Dedifferentiated amniotic fluid mesenchymal stem cell (primary cell): ENCODE measurements around the gene ODAD3.
A peak's percentile ranks its signal among the peaks of the same experiment; 100 is the strongest.
"Not testable (repeated sequence)": the region's sequence is repeated elsewhere in the genome, so short reads cannot be mapped to it uniquely, and the experiment has no call there.

Experiments
- DNase-seq: peaks from one replicate; pipeline ENCODE4 v3.0.0-alpha.2; 2016; ENCODE audit errors: extremely low spot score

Gene ODAD3

GRCh38 chr19:11437955-11438354 lies 3.0 kb upstream of the ODAD3 start:
- no peak for DNase-seq

GRCh38 chr19:11435833-11436313 lies 952 bp upstream of the ODAD3 start:
- peak; percentile 15 for DNase-seq

- no peak for DNase-seq
Measured at GRCh38 chr19:11434703-11435056, 241 bp downstream of the ODAD3 start.

DNA sequence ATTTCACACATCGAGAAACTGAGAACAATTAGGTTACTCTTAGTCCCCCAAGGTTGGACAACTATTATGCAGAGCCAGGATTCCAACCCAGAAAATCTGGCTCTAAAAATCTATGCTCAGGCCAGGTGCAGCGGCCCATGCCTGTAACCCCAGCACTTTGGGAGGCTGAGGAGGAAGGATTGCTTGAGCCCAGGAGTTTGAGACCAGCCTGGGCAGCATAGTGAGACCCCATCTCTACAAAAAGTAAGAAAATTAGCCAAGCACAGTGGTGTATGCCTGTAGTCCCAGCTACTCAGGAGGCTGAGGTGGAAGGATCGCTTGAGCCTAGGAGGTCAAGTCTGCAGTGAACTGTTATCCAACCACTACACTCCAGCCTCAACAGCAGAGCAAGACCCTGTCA lies 1.4 kb downstream of the ODAD3 start:
- not testable (repeated sequence) for DNase-seq

- DNase-seq: no peak
Measured at GRCh38 chr19:11426656-11427055, 8.3 kb downstream of the ODAD3 start.

- no peak for DNase-seq
Measured at GRCh38 chr19:11425719-11426457, 9.0 kb downstream of the ODAD3 start.

DNA sequence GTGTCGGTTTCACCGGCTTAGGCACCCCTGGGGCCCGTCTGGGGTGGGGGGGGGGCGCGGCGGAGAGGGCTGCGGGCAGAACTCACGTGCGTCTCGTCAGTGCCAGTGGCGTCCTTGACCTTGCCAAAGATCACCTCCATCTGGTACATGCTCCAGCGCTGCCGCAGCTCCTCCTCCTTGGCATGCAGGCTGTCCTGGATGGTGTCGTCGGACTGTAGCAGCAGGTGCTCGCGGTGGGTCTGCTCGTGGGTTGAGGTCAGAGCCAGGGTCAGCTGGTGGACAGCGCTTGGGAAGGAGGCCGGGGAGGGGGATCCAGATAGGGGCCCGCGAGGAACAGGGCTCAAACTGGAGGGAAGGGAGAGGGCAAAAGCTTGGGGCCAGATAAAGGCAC lies 11.1 kb downstream of the ODAD3 start:
- DNase-seq: no peak

- DNase-seq: no peak
Measured at GRCh38 chr19:11423164-11423790, 11.6 kb downstream of the ODAD3 start.

GRCh38 chr19:11422163-11423065 lies 12.5 kb downstream of the ODAD3 start:
- DNase-seq: no peak

DNA sequence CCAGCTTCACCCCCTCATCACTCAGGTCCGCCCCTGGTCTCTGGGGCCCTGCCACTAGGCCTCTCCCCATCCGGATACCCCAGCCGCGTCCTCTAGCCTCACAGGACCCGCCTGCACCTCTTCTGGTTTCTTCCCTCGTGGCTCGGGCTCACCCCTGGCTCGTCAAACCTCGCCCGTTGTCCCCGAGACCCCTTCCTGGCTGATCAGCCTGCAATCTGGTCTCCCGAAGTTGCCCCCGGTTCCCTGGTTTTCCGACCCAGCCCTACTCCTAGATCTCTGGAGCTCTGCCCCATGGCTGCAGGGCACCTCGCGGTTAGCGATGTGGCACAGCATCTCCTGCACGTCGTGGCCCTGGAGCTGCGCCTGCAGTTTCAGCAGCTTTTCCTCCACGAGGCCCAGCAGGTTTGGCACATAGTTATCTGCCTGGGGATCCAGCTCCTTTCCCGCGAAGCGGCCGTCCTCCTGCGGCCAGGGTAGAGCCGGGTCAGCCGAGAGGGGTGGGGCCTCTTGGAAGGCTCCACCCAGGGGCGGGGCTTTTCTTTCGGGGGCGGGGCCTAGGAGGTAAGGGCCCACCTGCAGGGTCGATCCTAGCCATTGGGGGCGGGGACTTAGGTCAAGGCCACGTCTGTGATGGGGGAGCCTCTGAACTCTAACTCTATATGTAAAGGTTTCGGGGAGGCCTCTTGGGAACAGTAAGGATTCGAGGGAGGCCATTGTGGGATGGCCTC lies 13.4 kb downstream of the ODAD3 start:
- DNase-seq: no peak

DNA sequence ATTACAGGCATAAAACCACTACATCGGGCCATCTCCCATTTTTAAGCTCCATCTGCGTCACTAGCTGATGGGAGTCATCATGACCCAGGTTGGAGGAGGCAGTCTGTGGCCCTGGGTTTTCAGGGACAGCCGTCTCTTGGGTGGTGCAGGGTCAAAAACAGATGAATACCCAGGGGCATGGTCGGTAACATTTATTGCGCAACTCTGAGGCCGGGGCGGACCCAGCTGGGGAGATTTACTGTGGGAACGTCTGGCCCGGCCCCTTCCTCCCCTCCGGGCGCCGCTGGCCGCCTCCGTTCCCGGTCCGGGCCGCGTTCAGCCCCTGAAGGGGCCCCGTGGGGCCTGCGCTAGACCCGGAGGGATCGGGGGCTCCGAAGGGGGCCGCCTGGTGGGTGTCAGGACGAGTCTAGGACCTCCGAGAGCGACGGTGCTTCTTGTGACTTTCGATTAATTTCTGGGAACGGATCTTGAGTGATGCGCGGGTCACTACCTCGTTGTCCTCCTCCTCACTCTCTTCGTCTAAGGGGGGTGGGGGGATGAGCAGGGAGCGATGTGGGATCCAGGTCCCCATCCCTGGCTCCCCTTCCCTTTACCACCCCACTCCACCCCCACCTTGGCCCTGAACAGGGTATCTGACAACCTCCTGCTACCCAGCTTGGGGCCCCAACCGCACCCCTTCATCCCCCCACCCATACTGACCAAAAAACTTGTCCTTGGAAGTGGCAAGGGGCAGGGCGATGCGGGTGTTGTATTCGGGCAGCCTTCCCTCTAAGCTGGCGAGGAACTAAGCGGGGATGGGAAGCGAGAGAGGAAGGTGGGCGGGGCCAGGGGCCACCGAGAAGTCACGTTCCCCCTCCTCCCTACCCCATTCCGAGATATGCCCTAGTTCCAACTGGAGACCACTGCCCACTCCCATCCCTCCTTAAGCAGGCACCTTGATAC lies 14.2 kb downstream of the ODAD3 start:
- DNase-seq: no peak

DNA sequence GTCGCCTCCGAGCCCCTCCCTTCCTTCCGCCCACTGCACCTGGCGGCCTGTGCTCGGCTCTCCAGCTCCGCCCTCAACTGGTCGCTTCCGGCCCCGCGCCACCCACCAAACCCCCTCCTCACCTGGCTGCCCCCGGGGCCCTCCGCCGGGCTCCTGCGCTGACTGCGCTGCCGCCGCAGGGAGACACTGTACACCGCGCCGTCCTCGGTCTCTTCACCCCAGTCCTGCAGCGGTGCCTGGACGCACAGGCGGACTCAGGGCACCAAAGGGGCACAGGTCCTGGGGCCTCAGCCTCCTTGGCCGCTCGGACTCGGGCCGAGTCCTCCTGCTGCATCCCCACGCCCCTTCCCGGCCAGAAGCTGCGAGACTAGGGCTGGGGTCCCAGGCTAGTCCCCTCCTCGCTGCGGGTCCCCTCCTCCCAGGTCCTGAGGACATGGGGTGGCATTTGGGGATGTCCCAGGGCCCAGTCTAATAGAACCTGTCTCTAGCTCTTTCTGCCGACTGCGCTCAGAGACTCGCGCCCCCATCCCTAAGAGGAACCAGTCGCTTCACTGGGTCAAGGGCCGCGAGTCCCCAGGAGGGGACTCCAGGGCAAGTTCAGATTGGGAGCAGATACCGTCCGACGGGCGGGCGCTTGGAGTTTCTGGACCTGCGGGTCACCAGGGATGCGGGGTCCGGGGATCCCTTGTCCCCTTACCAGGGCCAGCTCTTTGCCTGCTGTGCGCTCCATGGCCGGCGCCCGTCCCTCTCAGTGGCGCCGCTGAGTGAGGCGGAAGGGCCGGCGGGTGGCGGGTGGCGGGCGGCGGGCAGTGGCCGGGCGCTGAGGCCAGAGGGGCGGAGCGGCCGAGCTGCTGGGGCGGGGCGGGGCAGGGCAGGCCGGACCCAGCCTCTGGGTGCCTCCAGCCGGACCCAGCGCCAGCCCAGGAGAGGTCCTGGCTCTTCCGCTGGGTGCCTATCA lies 16.1 kb downstream of the ODAD3 start, which contains the start of gene RGL3:
TSS of gene RGL3 (minus strand) at position 766 of the 958 bp plus-strand sequence. CDS start at position 730, 36 bp downstream.
- DNase-seq: no peak

GRCh38 chr19:11418094-11418548 lies 16.8 kb downstream of the ODAD3 start:
- DNase-seq: no peak

- no peak for DNase-seq
Measured at GRCh38 chr19:11416346-11417052, 18.4 kb downstream of the ODAD3 start.

GRCh38 chr19:11414544-11414943 lies 20.4 kb downstream of the ODAD3 start:
- no peak for DNase-seq

GRCh38 chr19:11410682-11411081 lies 24.2 kb downstream of the ODAD3 start:
- no peak for DNase-seq

- no peak for DNase-seq
Measured at GRCh38 chr19:11408591-11408990, 26.3 kb downstream of the ODAD3 start.

DNA sequence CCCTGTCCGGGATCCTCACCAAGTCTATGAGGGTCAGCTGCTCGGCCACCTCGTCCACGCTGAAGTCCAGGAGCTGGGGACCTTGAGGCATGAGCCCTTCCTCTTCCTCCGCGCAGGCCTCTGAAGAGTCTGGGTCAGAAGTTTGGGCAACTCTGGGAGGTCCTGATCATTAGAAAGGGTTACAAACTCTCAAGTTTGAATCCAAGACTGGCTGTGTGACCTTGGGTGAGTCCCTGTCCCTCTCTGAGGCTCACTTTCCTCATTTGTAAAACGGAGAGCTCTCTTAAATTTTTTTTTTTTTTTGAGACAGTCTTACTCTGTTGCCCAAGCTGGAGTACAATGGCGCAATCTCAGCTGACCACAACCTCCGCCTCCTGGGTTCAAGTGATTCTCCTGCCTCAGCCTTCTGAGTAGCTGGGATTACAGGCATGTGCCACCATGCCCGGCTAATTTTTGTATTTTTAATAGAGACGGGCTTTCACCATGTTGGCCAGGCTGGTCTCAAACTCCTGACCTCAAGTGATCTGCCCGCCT lies 28.2 kb downstream of the ODAD3 start:
- DNase-seq: not testable (repeated sequence)
